Adrenal gland (tissue), 12 donors: ENCODE results near the gene CPNE4. TPM values are rescaled to one million over a fixed set of nuclear protein-coding genes. Genes with fewer than 3 reads are reported as not detected.

Experiments
- DNase-seq, 7 donors: peaks; one replicate each; pipeline ENCODE4 v3.0.0-alpha.2; 2019 to 2020
- H3K27ac ChIP-seq, 5 donors: fragments of 200-600 bp; sonication (generic) in 4 of 5; 1 replicate in 3 of 5; 2 replicates in 2 of 5; pipeline versions ENCODE4 v1.5.1 to v1.8.0; 2016 to 2020; ENCODE audit warnings: mild to moderate bottlenecking in 1 of 5
- H3K27me3 ChIP-seq: fragments of 200-600 bp; 2 replicates; pipeline ENCODE4 v1.8.0; 2021
- H3K36me3 ChIP-seq, 2 donors: fragments of 200-600 bp; replicated peaks in 1 of 2; 1 replicate in 1 of 2; 2 replicates in 1 of 2; pipeline versions ENCODE4 v1.5.1 to v1.8.0; 2018 to 2022
- H3K4me1 ChIP-seq, 2 donors: fragments of 200-600 bp; replicated peaks in 1 of 2; 1 replicate in 1 of 2; 2 replicates in 1 of 2; pipeline versions ENCODE4 v1.5.1 to v1.8.0; 2018 to 2021
- H3K4me3 ChIP-seq, 4 donors: fragments of 200-600 bp; sonication (generic) in 3 of 4; one replicate each; pipeline ENCODE4 v1.5.1; 2016 to 2018
- H3K9me3 ChIP-seq, 3 donors: fragments of 200-600 bp; sonication (generic) in 1 of 3; replicated peaks in 1 of 3; 1 replicate in 2 of 3; 2 replicates in 1 of 3; pipeline versions ENCODE4 v1.5.1 to v1.8.0; 2016 to 2021
- POLR2A ChIP-seq, 2 donors: fragments of 450-650 bp; IDR thresholded peaks; one replicate each; pipeline ENCODE4 v1.6.1; 2017; ENCODE audit warnings: antibody characterized with exemption in 2 of 2, mild to moderate bottlenecking in 2 of 2, moderate library complexity in 1 of 2
- WGBS, 4 donors: extraction: QIAGEN DNeasy Blood & Tissue Kit in 2 of 4; methylation state at CpG; one replicate each; pipeline versions ENCODE4 v1.1.5 to v1.1.7; 2013 to 2017; 5-methylcytosine and 5-hydroxymethylcytosine counted together
- intact Hi-C, 2 donors: fragments of 100-400 bp; cut with DNase I; formaldehyde crosslinking; loops; one replicate each; pipeline versions ENCODE4 v1.14.1 to v1.15.0; 2022 to 2023
- polyA plus RNA-seq, 3 donors: library from polyadenylated mRNA; stranded (reverse); fragments of 200-250 nt in 2 of 3; fragments of 350-450 nt in 1 of 3; fragmentation: Illumina TruSeq in 1 of 3; extraction: RNeasy Lipid Tissue Mini Kit (QIAGEN cat#74804) in 1 of 3; gene quantifications; one replicate each; pipeline ENCODE4 v1.2.3, GENCODE V29; 2013 to 2014
- total RNA-seq, 9 donors: library from RNA; depleted of rRNA in 4 of 9; stranded (reverse); fragments of >200 nt in 4 of 9; fragments of 120-200 nt in 1 of 9; fragmentation: NEBNext Ultra II Directional in 1 of 9; extraction: Animal tissue kit (Norgen Biotek cat#: 25700) in 1 of 9; gene quantifications; one replicate each; pipeline versions ENCODE4 v1.1.0 to v1.2.4, GENCODE V29; 2013 to 2023
- TF ChIP-seq, protein P1 (sequence below), 6 experiments: fragments of 450-650 bp in 4 of 6; fragments of 200-600 bp in 2 of 6; sonication (generic) in 1 of 6; IDR thresholded peaks; 1 replicate in 5 of 6; 2 replicates in 1 of 6; pipeline versions ENCODE4 v1.5.1 to v1.8.0; 2016 to 2021; ENCODE audit warnings: antibody characterized with exemption in 6 of 6, mild to moderate bottlenecking in 2 of 6, moderate library complexity in 1 of 6
- donor health status: healthy with polysubstance abuse.
- donor health status: Bipolar disorder and iron deficiency.
- donor health status: DM: yes; HTN: yes; CAD: no.
- donor health status: DM: no; HTN: no; CAD: no.
- donor health status: DM: no; HTN: no; CAD: no.
- donor health status: DM: yes; HTN: yes; CAD: no.

The CPNE4 gene
- total and polyA plus RNA-seq, 12 donors, result 0.11 to 7.5 (median 0.59) TPM

DNA sequence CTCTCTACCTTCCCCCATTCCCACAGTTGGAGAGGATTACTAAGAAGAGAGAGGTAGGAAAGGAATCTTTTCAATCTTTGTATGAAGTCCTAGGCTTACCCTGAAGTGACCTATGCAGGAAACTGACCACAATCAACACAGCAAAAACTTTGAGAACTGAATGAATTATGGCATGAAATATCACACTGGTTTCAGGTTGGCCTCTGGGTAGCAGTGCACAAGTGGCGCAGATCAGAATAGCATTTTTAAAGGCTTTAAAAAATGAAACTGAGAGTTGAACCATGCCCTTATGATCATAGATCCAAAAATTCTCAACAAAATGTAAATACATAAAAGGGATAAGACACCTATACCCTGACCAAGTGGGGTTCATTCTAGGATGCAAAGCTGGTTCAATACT lies 198.9 kb downstream of the CPNE4 start:
- Histone ChIP-seq H3K4me3 (no peak overlapping the region), H3K9me3 (no peaks in the 10 kb centered on the region), H3K4me1 (no peaks in the 10 kb centered on the region), H3K27me3 (no peaks in the 10 kb centered on the region), H3K36me3 (no peaks in the 10 kb centered on the region), H3K27ac (no peak overlapping the region)
- 74 to 90% (median 79%) methylated on average over 1 of the region's 1 CpG for WGBS, 4 donors
- no peak for DNase-seq
- intact Hi-C loops, result no loop called here
- no peak for TF ChIP-seq POLR2A (IDR thresholded peaks at IDR 0.05)
- TF ChIP-seq, protein P1, sequence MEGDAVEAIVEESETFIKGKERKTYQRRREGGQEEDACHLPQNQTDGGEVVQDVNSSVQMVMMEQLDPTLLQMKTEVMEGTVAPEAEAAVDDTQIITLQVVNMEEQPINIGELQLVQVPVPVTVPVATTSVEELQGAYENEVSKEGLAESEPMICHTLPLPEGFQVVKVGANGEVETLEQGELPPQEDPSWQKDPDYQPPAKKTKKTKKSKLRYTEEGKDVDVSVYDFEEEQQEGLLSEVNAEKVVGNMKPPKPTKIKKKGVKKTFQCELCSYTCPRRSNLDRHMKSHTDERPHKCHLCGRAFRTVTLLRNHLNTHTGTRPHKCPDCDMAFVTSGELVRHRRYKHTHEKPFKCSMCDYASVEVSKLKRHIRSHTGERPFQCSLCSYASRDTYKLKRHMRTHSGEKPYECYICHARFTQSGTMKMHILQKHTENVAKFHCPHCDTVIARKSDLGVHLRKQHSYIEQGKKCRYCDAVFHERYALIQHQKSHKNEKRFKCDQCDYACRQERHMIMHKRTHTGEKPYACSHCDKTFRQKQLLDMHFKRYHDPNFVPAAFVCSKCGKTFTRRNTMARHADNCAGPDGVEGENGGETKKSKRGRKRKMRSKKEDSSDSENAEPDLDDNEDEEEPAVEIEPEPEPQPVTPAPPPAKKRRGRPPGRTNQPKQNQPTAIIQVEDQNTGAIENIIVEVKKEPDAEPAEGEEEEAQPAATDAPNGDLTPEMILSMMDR (IDR thresholded peaks at IDR 0.05), result no peak

DNA sequence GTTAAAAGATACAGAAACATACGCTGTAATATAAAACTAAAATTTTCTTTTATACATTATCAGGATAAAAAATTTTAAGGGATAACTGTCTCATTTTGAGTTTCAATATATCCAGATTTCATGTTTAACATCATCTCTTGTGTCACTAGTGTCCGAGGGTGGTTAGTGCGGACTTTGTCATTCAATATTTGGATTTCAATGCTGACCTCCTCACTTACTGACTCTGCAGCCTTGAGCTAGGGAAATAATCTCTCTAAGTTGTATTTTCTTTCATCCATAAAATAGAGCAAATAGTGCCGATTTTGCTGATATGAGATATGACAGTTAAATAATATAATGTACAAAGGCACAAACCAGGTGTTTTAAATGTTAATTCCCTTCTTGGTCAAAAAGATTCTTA lies 203.2 kb downstream of the CPNE4 start:
- WGBS, 4 donors, result 77 to 86% (median 85%) methylated on average over 4 of the region's 4 CpGs
- no peak for TF ChIP-seq POLR2A (IDR thresholded peaks at IDR 0.05)
- H3K4me1 ChIP-seq, result no peaks in the 10 kb centered on the region
- DNase-seq, result no peak
- no peaks in the 10 kb centered on the region for H3K36me3 ChIP-seq
- H3K27me3 ChIP-seq, result no peaks in the 10 kb centered on the region
- no peaks in the 10 kb centered on the region for H3K9me3 ChIP-seq
- no peak overlapping the region for H3K27ac ChIP-seq
- no peak overlapping the region for H3K4me3 ChIP-seq
- intact Hi-C loops, result no loop called here

DNA sequence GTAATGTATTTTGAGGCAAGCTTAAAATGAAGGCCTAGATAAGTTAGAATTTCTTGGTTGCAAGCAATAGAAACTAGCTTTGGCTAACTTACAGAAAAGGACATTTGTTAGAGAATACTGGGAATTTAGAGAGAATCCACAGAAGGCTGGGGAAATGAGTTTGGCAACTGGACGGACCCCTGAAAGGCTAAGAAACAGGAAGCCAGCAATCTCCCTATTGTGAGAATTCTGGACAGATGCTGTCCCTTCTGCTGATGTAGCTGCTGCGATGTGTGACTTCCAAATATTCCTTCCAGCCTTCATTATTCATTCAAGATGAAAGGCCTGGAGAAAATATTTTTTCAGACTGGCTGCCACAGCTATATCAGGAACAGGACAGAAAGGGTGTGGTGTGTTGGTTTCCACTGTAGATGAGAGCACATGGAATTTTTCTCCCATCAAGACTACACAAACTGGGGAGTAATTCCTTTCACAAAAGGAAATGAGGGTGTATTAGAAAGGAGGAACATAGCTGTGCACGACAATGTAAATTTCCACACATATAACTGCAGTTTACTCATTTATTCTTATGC lies 213.5 kb downstream of the CPNE4 start:
- Histone ChIP-seq H3K9me3 (no peaks in the 10 kb centered on the region), H3K4me3 (no peak overlapping the region), H3K36me3 (no peaks in the 10 kb centered on the region), H3K27ac (no peak overlapping the region), H3K27me3 (peaks cover 5% of the 10 kb centered on the region), H3K4me1 (no peaks in the 10 kb centered on the region)
- no peak for DNase-seq
- 40 to 58% (median 56%) methylated on average over 3 of the region's 3 CpGs for WGBS, 4 donors
- TF ChIP-seq, protein P1 (IDR thresholded peaks at IDR 0.05), result no peak
- no peak for TF ChIP-seq POLR2A (IDR thresholded peaks at IDR 0.05)
- intact Hi-C loops, result no loop called here

DNA sequence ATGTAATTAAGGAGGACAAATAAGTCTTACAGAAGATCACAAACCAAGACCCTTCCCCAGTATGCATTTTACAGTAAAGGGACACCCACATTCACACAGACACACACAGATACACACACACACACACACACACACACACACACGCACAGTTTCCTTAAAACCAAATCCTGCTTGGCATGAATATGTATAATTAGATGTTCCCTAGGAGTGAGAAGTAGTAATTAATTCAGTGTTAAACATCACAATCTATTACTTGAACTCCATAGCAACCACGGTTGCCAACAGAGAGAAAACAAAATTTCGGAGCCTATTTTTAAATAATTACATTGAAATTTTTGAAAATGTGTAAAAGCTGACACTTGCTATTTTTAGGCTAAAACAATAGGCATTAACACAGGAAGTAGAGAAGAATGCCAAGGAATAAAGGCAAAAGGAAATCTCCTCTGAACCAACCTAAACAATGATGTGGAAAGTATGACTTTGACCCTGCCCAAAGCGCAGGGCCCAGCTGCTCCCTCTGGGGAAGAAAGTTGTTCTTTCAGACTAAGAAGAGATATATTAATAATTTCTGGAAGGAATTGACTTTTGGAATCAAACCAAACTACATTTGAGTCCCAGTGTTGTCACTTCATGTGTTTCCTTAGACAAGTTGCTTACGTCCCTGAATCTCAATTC lies 215.3 kb downstream of the CPNE4 start:
- intact Hi-C loops, result no loop called here
- WGBS, 4 donors, result 61 to 68% (median 65%) methylated on average over 5 of the region's 5 CpGs
- no peak overlapping the region for H3K27ac ChIP-seq
- no peak for TF ChIP-seq POLR2A (IDR thresholded peaks at IDR 0.05)
- TF ChIP-seq, protein P1 (IDR thresholded peaks at IDR 0.05), result no peak
- DNase-seq, result no peak
- H3K9me3 ChIP-seq, result no peaks in the 10 kb centered on the region
- no peaks in the 10 kb centered on the region for H3K4me1 ChIP-seq
- H3K27me3 ChIP-seq, result peaks cover 5% of the 10 kb centered on the region
- H3K36me3 ChIP-seq, result no peaks in the 10 kb centered on the region
- no peak overlapping the region for H3K4me3 ChIP-seq

DNA sequence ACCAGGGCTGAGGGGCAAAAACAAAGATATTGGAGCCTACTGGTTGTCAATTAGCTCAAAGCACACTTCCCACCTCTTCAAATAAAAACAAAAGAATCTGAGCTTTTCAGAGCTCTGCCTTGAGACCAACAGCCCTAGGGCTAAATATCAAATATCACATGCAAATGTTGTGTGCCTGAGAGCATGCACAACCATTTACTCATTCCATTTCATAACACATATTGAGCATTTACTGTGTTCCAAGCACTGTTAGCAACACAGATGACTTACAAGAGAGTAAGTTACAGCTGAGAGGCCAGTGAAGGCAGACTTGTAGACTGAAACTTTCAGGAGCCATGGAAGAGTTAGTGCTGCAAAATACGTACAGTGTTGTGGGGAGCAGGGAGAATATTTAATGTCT lies 222.4 kb downstream of the CPNE4 start:
- 63 to 77% (median 75%) methylated on average over 1 of the region's 1 CpG for WGBS, 4 donors
- TF ChIP-seq, protein P1 (IDR thresholded peaks at IDR 0.05), result no peak
- no peak for TF ChIP-seq POLR2A (IDR thresholded peaks at IDR 0.05)
- peaks cover 5% of the 10 kb centered on the region for H3K27me3 ChIP-seq
- no peak overlapping the region for H3K4me3 ChIP-seq
- intact Hi-C loops, result no loop called here
- no peaks in the 10 kb centered on the region for H3K9me3 ChIP-seq
- no peaks in the 10 kb centered on the region for H3K4me1 ChIP-seq
- DNase-seq, result no peak
- no peaks in the 10 kb centered on the region for H3K36me3 ChIP-seq
- H3K27ac ChIP-seq, result no peak overlapping the region
